Measurements from ENCODE around the gene ANTXRL. TPM values are rescaled to one million over a fixed set of nuclear protein-coding genes. Genes with fewer than 3 reads are reported as not detected.
"Not testable (repeated sequence)": the region's sequence is repeated elsewhere in the genome, so short reads cannot be mapped to it uniquely, and the experiment has no call there.

ANTXRL gene
- total and polyA plus RNA-seq, 2 experiments from 2014 or later, result not detected

- H3K27me3 ChIP-seq, result no peaks in the 10 kb centered on the region
- peaks cover 14% of the 10 kb centered on the region for H3K4me1 ChIP-seq (ENCODE audit: insufficient read depth)
- no peaks in the 10 kb centered on the region for H3K79me2 ChIP-seq
- H3K4me3 ChIP-seq, result no peak overlapping the region
- no peak for DNase-seq (ENCODE audit: low spot score)
- H3K36me3 ChIP-seq (replicated peaks; ENCODE audit: insufficient read depth, low read depth), result no peaks in the 10 kb centered on the region
- no peak overlapping the region for H2AFZ ChIP-seq
- no peak for TF ChIP-seq CTCF (IDR thresholded peaks at IDR 0.05; ENCODE audit: poor library complexity)
- TF ChIP-seq EZH2phosphoT487 (IDR thresholded peaks at IDR 0.05; ENCODE audit: low read depth, severe bottlenecking, unreplicated experiment), result no peak
- TF ChIP-seq EZH2 (IDR thresholded peaks at IDR 0.05; ENCODE audit: borderline replicate concordance), result no peak
- H3K9me3 ChIP-seq (ENCODE audit: low read depth), result no peaks in the 10 kb centered on the region
- H3K4me2 ChIP-seq, result no peak overlapping the region
- H3K27ac ChIP-seq, result no peak overlapping the region
- 92% methylated on average over 8 of the region's 8 CpGs for WGBS (ENCODE audit: low lambda C conversion rate, missing lambda C conversion rate)
- H4K20me1 ChIP-seq (ENCODE audit: insufficient read depth, poor library complexity, severe bottlenecking), result no peaks in the 10 kb centered on the region
- H3K9me2 ChIP-seq (replicated peaks; ENCODE audit: insufficient read depth), result no peaks in the 10 kb centered on the region
Measured at GRCh38 chr10:46314071-46314470, 27.3 kb downstream of the ANTXRL start.

- WGBS (ENCODE audit: low lambda C conversion rate, missing lambda C conversion rate), result 51% methylated on average over 10 of the region's 10 CpGs
- H3K4me2 ChIP-seq, result not testable (repeated sequence)
Measured at GRCh38 chr10:46315071-46315860, 28.5 kb downstream of the ANTXRL start.

GRCh38 chr10:46317370-46317769 is 30.6 kb downstream of the ANTXRL start:
- peaks cover 18% of the 10 kb centered on the region for H3K4me1 ChIP-seq (ENCODE audit: insufficient read depth)
- no peaks in the 10 kb centered on the region for H3K79me2 ChIP-seq
- H2AFZ ChIP-seq, result no peak overlapping the region
- no peak overlapping the region for H3K4me2 ChIP-seq
- no peaks in the 10 kb centered on the region for H3K27me3 ChIP-seq
- no peaks in the 10 kb centered on the region for H4K20me1 ChIP-seq (ENCODE audit: insufficient read depth, poor library complexity, severe bottlenecking)
- H3K9me3 ChIP-seq (ENCODE audit: low read depth), result no peaks in the 10 kb centered on the region
- 86% methylated on average over 5 of the region's 5 CpGs for WGBS (ENCODE audit: low lambda C conversion rate, missing lambda C conversion rate)
- no peak for DNase-seq (ENCODE audit: low spot score)
- H3K9me2 ChIP-seq (replicated peaks; ENCODE audit: insufficient read depth), result no peaks in the 10 kb centered on the region
- H3K36me3 ChIP-seq (replicated peaks; ENCODE audit: insufficient read depth, low read depth), result no peaks in the 10 kb centered on the region
- H3K4me3 ChIP-seq, result no peak overlapping the region
- TF ChIP-seq EZH2phosphoT487 (IDR thresholded peaks at IDR 0.05; ENCODE audit: low read depth, severe bottlenecking, unreplicated experiment), result no peak
- no peak for TF ChIP-seq CTCF (IDR thresholded peaks at IDR 0.05; ENCODE audit: poor library complexity)
- no peak for TF ChIP-seq EZH2 (IDR thresholded peaks at IDR 0.05; ENCODE audit: borderline replicate concordance)
- no peak overlapping the region for H3K27ac ChIP-seq

More at GRCh38 chr10:46315071-46315860, 28.5 kb downstream of the ANTXRL start:
- not testable (repeated sequence) for H3K9me3 ChIP-seq (ENCODE audit: low read depth); H3K4me3 ChIP-seq; H3K27me3 ChIP-seq; H3K27ac ChIP-seq; H3K36me3 ChIP-seq (replicated peaks; ENCODE audit: insufficient read depth, low read depth); H3K9me2 ChIP-seq (replicated peaks; ENCODE audit: insufficient read depth); H4K20me1 ChIP-seq (ENCODE audit: insufficient read depth, poor library complexity, severe bottlenecking); H2AFZ ChIP-seq; H3K79me2 ChIP-seq
- peak; percentile 36 for DNase-seq (ENCODE audit: low spot score)
- H3K4me1 ChIP-seq (ENCODE audit: insufficient read depth), result peaks cover 18% of the 10 kb centered on the region

- Histone ChIP-seq H3K79me2 (no peaks in the 10 kb centered on the region), H3K36me3 (replicated peaks; ENCODE audit: insufficient read depth, low read depth) (no peaks in the 10 kb centered on the region), H3K4me3 (no peak overlapping the region), H3K27me3 (no peaks in the 10 kb centered on the region), H3K9me2 (replicated peaks; ENCODE audit: insufficient read depth) (no peaks in the 10 kb centered on the region), H3K4me1 (ENCODE audit: insufficient read depth) (peaks cover 18% of the 10 kb centered on the region), H3K9me3 (ENCODE audit: low read depth) (no peaks in the 10 kb centered on the region), H3K27ac (no peak overlapping the region), H3K4me2 (no peak overlapping the region), H2AFZ (no peak overlapping the region), H4K20me1 (ENCODE audit: insufficient read depth, poor library complexity, severe bottlenecking) (no peaks in the 10 kb centered on the region)
- TF ChIP-seq CTCF (IDR thresholded peaks at IDR 0.05; ENCODE audit: poor library complexity), result no peak
- WGBS (ENCODE audit: low lambda C conversion rate, missing lambda C conversion rate), result 57% methylated on average over 2 of the region's 2 CpGs
- no peak for DNase-seq (ENCODE audit: low spot score)
Measured at GRCh38 chr10:46317889-46318288, 31.1 kb downstream of the ANTXRL start.
